HG03565 (cell line): ENCODE data around the gene C5.
A peak's percentile ranks its signal among the peaks of the same experiment; 100 is the strongest.

Experiments used
- ATAC-seq: cut with Tn5 transposase; IDR thresholded peaks from one replicate; pipeline ENCODE4 v1.9.1; 2021; ENCODE audit warnings: mild to moderate bottlenecking, moderate library complexity; ENCODE audit not compliant: unreplicated experiment

C5 gene

GRCh38 chr9:120927269-120928014 is 122.6 kb downstream of the C5 start:
- no peak for ATAC-seq

DNA sequence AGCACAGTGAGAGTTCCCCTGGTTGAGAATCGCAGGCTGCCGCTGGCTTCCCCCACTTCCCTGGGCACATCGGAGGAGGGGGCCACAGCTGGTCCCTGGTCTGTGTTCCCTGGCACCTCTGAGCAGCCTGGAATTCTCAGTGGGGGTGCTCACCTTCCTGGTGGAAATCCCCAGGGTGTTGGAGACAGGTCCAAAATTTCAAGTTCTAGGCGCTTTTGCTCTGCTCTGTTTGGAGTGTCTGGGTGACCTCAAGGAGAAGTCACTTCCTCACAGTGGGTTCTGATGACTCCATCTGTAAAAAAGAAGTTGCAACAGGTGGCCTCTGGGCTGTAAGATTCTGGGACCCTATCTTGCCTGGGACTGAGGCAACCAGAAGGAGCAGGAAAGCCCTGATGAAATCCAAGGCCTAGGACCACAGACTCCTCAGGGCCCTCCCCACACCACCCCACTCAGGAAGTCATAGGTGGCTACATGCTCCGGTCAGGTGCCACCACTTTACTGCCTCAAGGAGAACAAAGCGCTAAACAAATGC is 123.6 kb downstream of the C5 start, which contains the start of gene TRAF1:
Gene TRAF1, minus strand, starts transcription at position 400 of the 532 bp plus-strand sequence. CDS start 721 bp downstream, outside the sequence.
- ATAC-seq, result peak; percentile 2

DNA sequence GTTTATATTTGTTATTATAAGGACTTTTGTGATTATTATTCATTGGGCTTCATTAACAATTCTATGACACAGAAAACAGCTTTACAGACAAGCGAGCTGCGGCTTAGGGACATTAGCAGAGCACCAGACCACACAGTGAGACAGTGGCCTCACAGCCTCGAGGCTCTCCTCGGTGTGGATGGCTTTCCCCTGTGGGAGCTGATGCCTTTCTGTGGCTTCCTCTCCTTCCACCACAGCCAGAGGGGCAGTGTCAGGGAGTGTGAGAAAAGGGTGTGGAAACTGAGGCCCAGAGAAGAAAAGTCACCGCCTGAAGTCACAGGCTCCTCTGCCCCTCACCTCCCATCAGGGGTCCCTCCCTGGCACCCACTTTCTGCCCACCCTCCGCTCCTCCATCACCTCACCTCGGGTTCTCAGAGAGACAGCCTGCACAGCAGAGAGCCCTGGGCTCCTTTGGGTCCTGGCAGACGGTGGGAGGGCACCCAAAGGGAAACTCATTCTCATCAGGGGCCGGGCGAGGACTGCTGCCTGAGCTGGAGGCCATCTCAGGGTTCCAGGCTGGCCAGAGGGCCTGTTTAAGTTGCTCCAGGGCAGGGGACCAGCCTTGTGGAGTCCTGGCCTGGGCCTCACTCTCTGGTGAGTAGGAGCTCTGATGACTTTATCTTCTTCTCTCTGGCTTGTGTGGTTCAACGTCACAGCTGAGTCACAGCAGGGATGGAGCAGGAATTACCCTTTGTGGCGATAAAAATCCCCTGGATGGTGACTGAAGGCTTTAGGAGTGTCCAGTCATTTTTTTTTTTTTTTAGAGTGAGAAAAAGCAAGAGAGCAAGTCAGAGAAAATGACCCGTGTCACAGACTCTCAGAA is 124.3 kb downstream of the C5 start:
- peak; percentile 26 for ATAC-seq

- no peak for ATAC-seq
Observed at GRCh38 chr9:120924698-120925534, 125.2 kb downstream of the C5 start.

DNA sequence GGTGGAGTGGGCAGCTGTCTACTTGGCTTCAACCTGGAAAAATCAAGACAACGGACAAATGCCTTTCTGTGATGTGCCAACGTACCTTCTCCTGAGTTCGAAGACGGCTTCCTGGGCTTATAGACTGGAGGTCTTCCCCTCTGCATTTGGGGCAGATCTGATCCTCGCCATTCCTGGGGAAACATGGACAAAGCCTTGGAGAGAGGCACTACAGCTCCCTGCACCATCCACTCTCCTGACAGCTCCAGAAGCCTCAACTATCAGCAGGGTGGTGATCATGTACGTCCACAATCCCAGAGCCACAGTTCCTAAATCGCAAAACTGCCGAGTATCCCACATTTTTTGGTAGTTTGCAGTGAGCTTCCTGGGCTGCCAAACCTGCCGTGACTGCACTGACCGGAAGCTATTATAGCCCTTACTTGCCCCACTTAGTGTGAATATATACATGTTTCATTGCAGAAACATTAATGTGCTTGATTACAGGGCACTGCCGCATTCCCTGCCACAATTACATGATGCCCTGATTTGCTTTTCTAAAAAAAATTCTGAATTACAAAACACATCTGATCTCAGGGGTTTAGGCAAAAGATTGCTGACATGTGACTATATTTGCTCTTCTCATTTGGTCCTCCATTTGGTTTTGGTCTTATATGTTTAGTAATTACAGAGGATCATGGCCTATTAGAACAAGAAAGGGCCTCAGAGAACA is 126.3 kb downstream of the C5 start:
- no peak for ATAC-seq

- no peak for ATAC-seq
Observed at GRCh38 chr9:120922404-120923195, 127.5 kb downstream of the C5 start.

DNA sequence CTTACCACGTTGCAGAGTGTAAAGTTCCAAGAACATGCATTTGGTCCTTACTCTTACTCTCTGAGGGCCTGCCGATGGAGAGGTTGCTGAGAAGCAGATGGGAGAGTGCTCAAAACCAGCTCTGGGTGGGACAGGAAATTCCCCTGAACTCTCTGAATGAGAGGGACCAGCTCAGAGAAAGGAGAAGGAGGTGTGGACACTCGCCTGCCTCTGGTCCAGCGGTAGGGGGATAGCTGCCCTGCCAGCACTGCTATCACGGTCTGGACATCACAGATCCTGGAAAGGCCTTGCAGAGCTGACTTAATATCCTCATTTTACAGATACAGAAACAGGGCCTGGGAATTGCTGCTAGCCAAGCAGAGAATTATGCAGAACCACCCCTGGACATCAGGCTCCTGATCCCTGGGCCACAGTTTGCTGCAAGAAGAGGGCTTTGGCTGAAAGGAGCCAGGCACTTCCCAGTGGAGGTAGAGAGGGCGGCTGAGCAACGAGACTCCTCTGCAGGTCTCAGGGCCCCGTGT is 128.4 kb downstream of the C5 start:
- ATAC-seq, result no peak

DNA sequence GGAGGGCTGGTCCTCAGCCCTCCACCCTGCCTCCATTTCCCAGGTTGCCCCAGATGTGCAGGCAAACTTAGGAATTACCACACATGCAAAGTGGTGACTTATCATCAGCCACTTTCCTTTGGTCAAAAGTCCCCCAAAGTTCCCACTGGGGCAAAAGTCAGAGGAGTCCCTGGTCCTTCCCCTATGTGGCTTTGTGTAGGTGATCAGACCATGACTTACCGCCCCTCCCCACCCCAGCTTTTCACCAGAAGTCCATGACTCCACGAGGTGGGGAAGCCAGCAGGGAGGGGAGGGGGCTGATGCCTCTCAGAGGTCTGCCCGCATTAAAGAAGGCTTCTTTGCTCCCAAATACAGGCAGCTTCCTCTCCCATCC is 129.3 kb downstream of the C5 start:
- no peak for ATAC-seq

- no peak for ATAC-seq
Observed at GRCh38 chr9:120919843-120920805, 130.0 kb downstream of the C5 start.

GRCh38 chr9:120918931-120919842 is 130.9 kb downstream of the C5 start:
- no peak for ATAC-seq

DNA sequence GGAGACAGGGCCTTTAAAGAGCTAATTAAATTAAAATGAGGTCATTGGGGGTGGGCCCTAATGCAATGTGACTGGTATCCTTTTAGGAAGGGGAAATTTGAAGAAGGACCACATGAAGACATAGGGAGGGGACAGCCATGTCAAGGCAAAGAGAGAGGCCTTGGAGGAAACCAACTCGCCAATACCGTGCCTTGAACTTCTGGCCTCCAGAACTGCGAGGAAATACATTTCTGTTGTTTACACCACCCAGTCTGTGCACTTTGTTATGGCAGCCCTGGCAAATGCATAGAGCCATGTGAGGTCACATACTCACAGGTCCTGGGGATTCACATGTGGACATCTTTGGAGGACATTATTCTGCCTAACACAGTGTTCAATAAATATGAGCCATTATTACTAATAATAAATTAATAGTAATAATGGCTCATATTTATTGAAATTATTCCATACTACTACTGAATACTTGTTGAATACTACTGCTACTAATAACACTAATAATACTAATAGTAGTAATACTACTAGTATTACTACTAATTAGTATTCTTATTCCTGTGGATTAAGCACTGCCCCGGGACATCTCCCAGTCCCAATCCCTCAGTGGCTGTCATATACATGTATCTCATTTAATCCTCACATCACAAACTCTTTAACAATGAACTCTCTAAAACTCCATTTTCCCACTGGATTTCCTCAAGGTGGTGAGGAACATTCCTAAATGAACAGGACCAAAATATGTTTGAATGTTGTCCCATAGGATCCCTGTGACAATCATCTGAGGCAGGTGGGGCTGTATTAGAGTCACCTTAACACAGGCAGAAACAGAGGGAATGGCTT is 131.9 kb downstream of the C5 start:
- ATAC-seq, result no peak

GRCh38 chr9:120916991-120917880 is 132.8 kb downstream of the C5 start:
- no peak for ATAC-seq

- no peak for ATAC-seq
Observed at GRCh38 chr9:120916588-120916987, 133.5 kb downstream of the C5 start.

DNA sequence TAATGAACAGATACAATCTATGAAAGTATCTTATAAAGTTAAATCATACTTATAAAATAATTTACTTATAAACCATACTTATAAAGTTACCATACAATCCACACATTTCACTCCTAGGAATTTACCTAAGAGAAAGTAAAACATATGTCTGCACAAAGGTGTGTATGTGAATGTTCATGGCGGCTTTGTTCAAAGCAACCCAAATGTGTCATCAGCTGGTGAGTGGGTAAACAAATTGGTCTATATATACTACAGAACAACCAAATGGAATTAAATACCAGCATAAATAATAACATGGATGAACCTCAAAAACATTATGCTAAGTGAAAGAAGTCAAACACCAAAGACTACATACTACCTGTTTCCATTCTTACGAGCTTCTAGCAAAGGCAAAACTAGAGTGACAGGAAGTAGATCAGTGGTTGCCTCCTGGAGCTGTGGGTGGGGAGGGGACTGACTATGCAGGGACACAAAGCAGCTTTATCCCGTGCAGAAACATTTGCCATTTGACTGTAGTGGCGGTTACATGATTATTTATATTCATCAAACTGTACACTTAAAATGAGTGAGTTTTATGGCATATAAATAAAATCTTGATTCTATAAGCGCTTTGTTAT is 134.1 kb downstream of the C5 start:
- no peak for ATAC-seq

DNA sequence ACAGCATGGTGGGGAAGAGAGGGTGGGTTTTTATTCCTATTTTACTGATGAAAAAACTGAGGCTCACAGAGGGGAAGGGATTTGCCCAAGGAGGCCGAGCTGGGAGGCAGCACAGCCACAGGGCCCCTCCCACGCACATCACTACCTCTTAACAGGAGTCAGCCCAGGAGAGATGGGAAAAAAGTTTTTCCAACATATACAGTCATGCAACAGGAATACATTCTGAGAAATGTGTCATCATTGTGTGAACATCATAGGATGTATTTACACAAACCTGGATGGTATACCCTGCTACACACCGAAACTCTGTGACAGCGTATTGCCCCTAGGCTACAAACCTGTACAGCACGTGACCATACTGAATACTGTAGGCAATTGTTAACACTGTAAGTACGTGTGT is 135.1 kb downstream of the C5 start:
- no peak for ATAC-seq
